Ishikawa (cell line): ENCODE data around the gene NEK10.

ENCODE experiments used
- CEBPB ChIP-seq: IDR thresholded peaks from 2 replicates; pipeline ENCODE4 v1.6.1; 2012
- EP300 ChIP-seq: IDR thresholded peaks from 2 replicates; pipeline ENCODE4 v1.6.1; 2012; ENCODE audit warnings: borderline replicate concordance
- FOXM1 ChIP-seq: IDR thresholded peaks from 2 replicates; pipeline ENCODE4 v1.6.1; 2012; ENCODE audit warnings: low read depth, borderline replicate concordance
- TAF1 ChIP-seq: IDR thresholded peaks from 2 replicates; pipeline ENCODE4 v1.6.1; 2012; ENCODE audit warnings: low read depth, mild to moderate bottlenecking

GRCh38 chr3:27310688-27311087 is 58.5 kb downstream of the NEK10 start:
- TF ChIP-seq TAF1 = no peak
- no peak for TF ChIP-seq EP300
- no peak for TF ChIP-seq CEBPB
- TF ChIP-seq FOXM1 = no peak
